Ectodermal cell (in vitro differentiated cells): ENCODE results near the gene KIAA0513.

Experiments
- H3K27ac ChIP-seq: 2 replicates; pipeline ENCODE4 v1.7.0; 2013; ENCODE audit warnings: mild to moderate bottlenecking, low read depth, low read length; ENCODE audit not compliant: insufficient read depth, poor library complexity, severe bottlenecking
- H3K27me3 ChIP-seq: 2 replicates; pipeline ENCODE4 v1.7.0; 2013; ENCODE audit warnings: mild to moderate bottlenecking, low read length; ENCODE audit not compliant: insufficient read depth, control insufficient read depth, poor library complexity, severe bottlenecking
- H3K36me3 ChIP-seq: one replicate; pipeline ENCODE4 v1.7.0; 2013; ENCODE audit warnings: low read length; ENCODE audit not compliant: control insufficient read depth, insufficient read depth
- H3K4me1 ChIP-seq: one replicate; pipeline ENCODE4 v1.7.0; 2013; ENCODE audit warnings: low read length; ENCODE audit not compliant: control insufficient read depth, insufficient read depth
- H3K4me3 ChIP-seq: 2 replicates; pipeline ENCODE4 v1.7.0; 2013; ENCODE audit warnings: low read depth, low read length, control low read depth; ENCODE audit not compliant: insufficient read depth
- H3K9me3 ChIP-seq: 2 replicates; pipeline ENCODE4 v1.7.0; 2013; ENCODE audit warnings: mild to moderate bottlenecking, low read length, moderate library complexity; ENCODE audit not compliant: control insufficient read depth
- WGBS, 2 experiments: methylation state at CpG; one replicate each; pipeline ENCODE4 v1.1.7; 2013; ENCODE audit warnings: missing lambda C conversion rate in 2 of 2; 5-methylcytosine and 5-hydroxymethylcytosine counted together

The KIAA0513 gene

GRCh38 chr16:84992717-84993075, 34.9 kb upstream of the KIAA0513 start:
- Histone ChIP-seq H3K27me3 (no peaks in the 10 kb centered on the region), H3K4me3 (no peak overlapping the region), H3K9me3 (no peaks in the 10 kb centered on the region), H3K27ac (no peak overlapping the region), H3K4me1 (no peaks in the 10 kb centered on the region), H3K36me3 (peaks cover 26% of the 10 kb centered on the region)
- 90 to 96% methylated on average over 3 of the region's 3 CpGs for WGBS, 2 experiments

GRCh38 chr16:84993926-84994325, 33.7 kb upstream of the KIAA0513 start:
- WGBS, 2 experiments: 92 to 94% methylated on average over 8 of the region's 8 CpGs
- Histone ChIP-seq H3K36me3 (peaks cover 19% of the 10 kb centered on the region), H3K27ac (no peak overlapping the region), H3K4me1 (no peaks in the 10 kb centered on the region), H3K27me3 (no peaks in the 10 kb centered on the region), H3K9me3 (no peaks in the 10 kb centered on the region), H3K4me3 (no peak overlapping the region)

GRCh38 chr16:84995663-84996062, 31.9 kb upstream of the KIAA0513 start:
- no peak overlapping the region for H3K27ac ChIP-seq
- no peaks in the 10 kb centered on the region for H3K4me1 ChIP-seq
- H3K9me3 ChIP-seq: no peaks in the 10 kb centered on the region
- H3K4me3 ChIP-seq: no peak overlapping the region
- no peaks in the 10 kb centered on the region for H3K27me3 ChIP-seq
- H3K36me3 ChIP-seq: peaks cover 14% of the 10 kb centered on the region
- 93% methylated on average over 8 of the region's 8 CpGs for WGBS, 2 experiments

- Histone ChIP-seq H3K4me1 (no peaks in the 10 kb centered on the region), H3K4me3 (no peak overlapping the region), H3K36me3 (peaks cover 14% of the 10 kb centered on the region), H3K9me3 (no peaks in the 10 kb centered on the region), H3K27me3 (no peaks in the 10 kb centered on the region), H3K27ac (no peak overlapping the region)
- 96% methylated on average over 11 of the region's 11 CpGs for WGBS, 2 experiments
These were observed 31.2 kb upstream of the KIAA0513 start for GRCh38 chr16:84996365-84996764.

- H3K4me3 ChIP-seq: no peak overlapping the region
- no peak overlapping the region for H3K27ac ChIP-seq
- H3K27me3 ChIP-seq: no peaks in the 10 kb centered on the region
- WGBS, 2 experiments: 87 to 100% methylated on average over 1 to 2 of the region's 3 CpGs
- peaks cover 13% of the 10 kb centered on the region for H3K4me1 ChIP-seq
- H3K36me3 ChIP-seq: peaks cover 9% of the 10 kb centered on the region
- H3K9me3 ChIP-seq: no peaks in the 10 kb centered on the region
These were observed 28.4 kb upstream of the KIAA0513 start for GRCh38 chr16:84999200-84999599.

GRCh38 chr16:84999857-85000480, 27.6 kb upstream of the KIAA0513 start:
- WGBS, 2 experiments: 95 to 97% methylated on average over 11 of the region's 11 CpGs
- no peak overlapping the region for H3K27ac ChIP-seq
- H3K9me3 ChIP-seq: no peaks in the 10 kb centered on the region
- peaks cover 13% of the 10 kb centered on the region for H3K4me1 ChIP-seq
- peaks cover 3% of the 10 kb centered on the region for H3K36me3 ChIP-seq
- no peaks in the 10 kb centered on the region for H3K27me3 ChIP-seq
- no peak overlapping the region for H3K4me3 ChIP-seq

DNA sequence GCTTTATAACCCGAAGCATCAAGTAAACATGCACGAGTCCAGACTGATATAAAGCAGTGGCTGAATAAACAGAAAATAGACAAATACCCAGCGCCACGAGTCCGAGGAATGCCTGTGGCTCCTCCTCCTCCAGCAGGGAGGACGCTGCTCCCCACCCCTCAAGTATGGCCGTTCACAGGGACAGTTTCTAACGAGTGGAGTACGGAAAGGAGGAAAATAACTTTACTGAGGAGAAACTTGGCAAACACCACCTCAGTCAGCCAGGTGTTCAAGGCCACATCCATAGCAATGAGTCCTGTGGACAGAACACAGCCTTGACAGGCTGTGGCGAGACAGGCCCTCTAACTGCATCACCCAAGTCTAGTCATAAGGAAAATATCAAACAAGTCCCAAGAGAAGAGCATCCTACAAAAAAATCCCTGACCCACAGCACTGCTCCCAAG, 25.5 kb upstream of the KIAA0513 start:
- Histone ChIP-seq H3K9me3 (no peaks in the 10 kb centered on the region), H3K27me3 (no peaks in the 10 kb centered on the region), H3K27ac (no peak overlapping the region), H3K4me1 (peaks cover 15% of the 10 kb centered on the region), H3K36me3 (no peaks in the 10 kb centered on the region), H3K4me3 (no peak overlapping the region)
- WGBS, 2 experiments: 87 to 92% methylated on average over 10 of the region's 10 CpGs

DNA sequence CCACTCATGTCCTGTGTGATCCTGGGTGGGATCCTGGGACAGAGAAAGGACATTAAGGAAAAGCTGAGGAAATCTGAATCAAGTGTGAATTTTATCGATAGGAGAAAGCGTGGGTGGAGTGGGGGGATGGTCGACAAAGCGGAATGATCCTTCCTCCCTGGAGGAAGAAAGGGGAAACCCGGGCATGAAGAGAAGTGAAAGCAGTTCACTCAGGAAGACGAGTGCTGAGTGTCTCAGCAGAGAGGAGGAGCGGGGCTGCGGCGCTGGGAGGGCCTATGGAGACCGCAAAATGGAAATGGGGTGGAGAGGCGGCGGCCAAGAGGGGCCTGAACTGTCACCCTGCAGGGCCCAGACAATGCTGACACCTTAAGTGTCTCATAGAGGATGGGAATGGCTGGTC, 25.0 kb upstream of the KIAA0513 start:
- Histone ChIP-seq H3K36me3 (no peaks in the 10 kb centered on the region), H3K9me3 (no peaks in the 10 kb centered on the region), H3K27ac (peak overlapping the region; percentile 44), H3K4me3 (no peak overlapping the region), H3K4me1 (peaks cover 15% of the 10 kb centered on the region), H3K27me3 (no peaks in the 10 kb centered on the region)
- WGBS, 2 experiments: 62 to 68% methylated on average over 12 of the region's 12 CpGs

DNA sequence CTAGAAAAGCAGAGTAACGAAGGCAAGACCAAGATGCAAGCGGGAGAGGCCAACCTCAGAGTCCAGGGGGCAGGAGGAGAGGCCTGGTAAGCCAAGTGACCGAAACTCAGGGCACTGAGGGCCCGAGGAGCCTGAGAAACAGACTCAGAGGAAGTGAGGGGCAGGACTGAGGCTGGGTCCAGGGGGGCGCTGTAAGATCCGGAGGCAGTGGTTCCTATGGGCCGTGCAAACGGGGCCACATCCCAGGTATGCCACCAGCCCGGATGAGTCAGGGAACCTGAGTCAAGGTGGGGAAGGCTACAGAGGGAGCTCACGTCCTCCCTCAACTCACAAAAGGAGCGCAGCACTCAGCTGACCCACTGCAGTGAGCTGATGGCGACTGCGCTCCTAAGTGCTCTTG, 24.5 kb upstream of the KIAA0513 start:
- Histone ChIP-seq H3K4me1 (peaks cover 15% of the 10 kb centered on the region), H3K27ac (peak overlapping the region; percentile 44), H3K27me3 (no peaks in the 10 kb centered on the region), H3K4me3 (no peak overlapping the region), H3K9me3 (no peaks in the 10 kb centered on the region), H3K36me3 (no peaks in the 10 kb centered on the region)
- 80 to 81% methylated on average over 13 of the region's 13 CpGs for WGBS, 2 experiments

- Histone ChIP-seq H3K36me3 (no peaks in the 10 kb centered on the region), H3K27me3 (no peaks in the 10 kb centered on the region), H3K4me1 (peaks cover 15% of the 10 kb centered on the region), H3K27ac (no peak overlapping the region), H3K4me3 (no peak overlapping the region), H3K9me3 (no peaks in the 10 kb centered on the region)
- 86% methylated on average over 16 of the region's 16 CpGs for WGBS, 2 experiments
These were observed 23.6 kb upstream of the KIAA0513 start for GRCh38 chr16:85003725-85004586.
